ENCODE measurements around the gene H2AZ2.
"Not testable (repeated sequence)": the region's sequence is repeated elsewhere in the genome, so short reads cannot be mapped to it uniquely, and the experiment has no call there.

The H2AZ2 gene

DNA sequence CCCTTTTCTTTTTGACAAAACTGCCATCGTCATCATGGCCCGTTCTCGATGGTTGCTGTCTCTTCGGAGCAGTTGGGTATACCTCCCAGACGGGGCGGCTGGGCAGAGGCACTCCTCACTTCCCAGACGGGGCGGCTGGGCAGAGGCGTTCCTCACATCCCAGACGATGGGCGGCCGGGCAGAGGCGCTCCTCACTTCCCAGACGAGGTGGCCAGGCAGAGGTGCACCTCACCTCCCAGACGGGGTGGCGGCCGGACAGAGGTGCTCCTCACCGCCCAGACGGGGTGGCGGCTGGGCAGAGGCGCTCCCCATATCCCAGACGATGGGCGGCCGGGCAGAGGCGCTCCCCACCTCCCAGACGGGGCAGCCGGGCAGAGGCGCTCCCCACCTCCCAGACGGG, 22.9 kb upstream of the H2AZ2 start:
- not testable (repeated sequence) for H3K4me3 ChIP-seq (ENCODE audit: low read depth, low read length); H3K27me3 ChIP-seq (ENCODE audit: control insufficient read depth, insufficient read depth, low read length); H3K9ac ChIP-seq (ENCODE audit: low read length); H3K36me3 ChIP-seq (ENCODE audit: control insufficient read depth, insufficient read depth, low read length); H3K27ac ChIP-seq (ENCODE audit: low read depth, low read length); H3K4me1 ChIP-seq (ENCODE audit: control insufficient read depth, insufficient read depth, low read length)
- peaks cover 22% of the 10 kb centered on the region for H3K9me3 ChIP-seq (ENCODE audit: control insufficient read depth, insufficient read depth, low read depth, low read length)

DNA sequence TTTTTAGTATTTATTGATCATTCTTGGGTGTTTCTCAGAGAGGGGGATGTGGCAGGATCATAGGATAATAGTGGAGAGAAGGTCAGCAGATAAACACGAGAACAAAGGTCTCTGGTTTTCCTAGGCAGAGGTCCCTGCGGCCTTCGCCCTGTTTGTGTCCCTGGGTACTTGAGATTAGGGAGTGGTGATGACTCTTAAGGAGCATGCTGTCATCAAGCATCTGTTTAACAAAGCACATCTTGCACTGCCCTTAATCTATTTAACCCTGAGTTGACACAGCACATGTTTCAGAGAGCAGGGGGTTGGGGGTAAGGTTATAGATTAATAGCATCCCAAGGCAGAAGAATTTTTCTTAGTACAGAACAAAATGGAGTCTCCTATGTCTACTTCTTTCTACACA, 22.4 kb upstream of the H2AZ2 start:
- H3K27me3 ChIP-seq (ENCODE audit: control insufficient read depth, insufficient read depth, low read length); H3K27ac ChIP-seq (ENCODE audit: low read depth, low read length): not testable (repeated sequence)
- H3K9me3 ChIP-seq (ENCODE audit: control insufficient read depth, insufficient read depth, low read depth, low read length) = peaks cover 22% of the 10 kb centered on the region

DNA sequence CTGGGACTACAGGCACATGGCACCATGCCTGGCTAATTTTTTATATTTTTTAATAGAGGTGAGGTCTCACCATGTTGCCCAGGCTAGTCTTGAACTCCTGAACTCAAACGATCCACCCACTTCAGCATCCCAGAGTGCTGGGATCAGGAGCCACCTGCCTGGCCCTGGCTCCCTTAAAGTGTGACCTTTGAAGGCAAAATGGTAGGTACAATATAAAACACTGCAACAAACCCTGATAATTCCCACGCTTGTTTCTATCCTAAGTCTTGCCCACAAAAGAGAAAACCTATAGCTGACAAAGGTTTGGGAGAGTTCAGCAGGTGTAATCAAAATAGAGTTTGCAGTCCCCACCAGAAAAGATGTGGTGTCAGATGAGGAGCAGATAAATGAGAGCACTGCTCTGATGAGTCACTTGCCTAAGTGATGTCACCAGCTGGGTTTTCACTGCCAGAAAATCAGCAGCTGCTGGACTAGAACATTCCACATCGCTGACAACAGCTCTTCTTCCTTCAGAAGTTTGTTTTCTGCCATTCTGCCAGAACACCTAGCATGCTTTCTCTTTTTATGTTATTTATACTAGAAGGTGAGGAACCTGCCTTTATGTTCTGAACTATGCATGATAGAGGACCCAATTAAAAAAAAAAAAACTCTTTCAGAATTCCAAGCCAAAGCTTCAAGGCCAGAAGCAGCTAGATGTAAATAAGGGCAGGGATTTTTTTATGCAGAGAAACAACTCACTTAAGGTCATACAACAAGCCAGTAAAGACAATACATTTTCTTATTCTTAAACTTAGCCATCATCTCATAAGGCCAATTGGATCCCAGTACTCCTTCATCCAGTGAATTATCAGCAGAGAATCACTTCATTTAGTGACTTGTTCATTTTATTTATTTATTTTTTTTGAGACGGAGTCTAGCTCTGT, 19.4 kb upstream of the H2AZ2 start:
- Histone ChIP-seq H3K27ac (ENCODE audit: low read depth, low read length) (no peak overlapping the region), H3K4me3 (ENCODE audit: low read depth, low read length) (no peak overlapping the region), H3K4me1 (ENCODE audit: control insufficient read depth, insufficient read depth, low read length) (no peaks in the 10 kb centered on the region), H3K36me3 (ENCODE audit: control insufficient read depth, insufficient read depth, low read length) (no peaks in the 10 kb centered on the region), H3K9me3 (ENCODE audit: control insufficient read depth, insufficient read depth, low read depth, low read length) (peaks cover 17% of the 10 kb centered on the region), H3K9ac (ENCODE audit: low read length) (no peak overlapping the region), H3K27me3 (ENCODE audit: control insufficient read depth, insufficient read depth, low read length) (no peaks in the 10 kb centered on the region; the same call in 1 of the 2 replicates)

More for the DNA sequence above, 22.4 kb upstream of the H2AZ2 start:
- not testable (repeated sequence) for H3K9ac ChIP-seq (ENCODE audit: low read length); H3K36me3 ChIP-seq (ENCODE audit: control insufficient read depth, insufficient read depth, low read length); H3K4me3 ChIP-seq (ENCODE audit: low read depth, low read length); H3K4me1 ChIP-seq (ENCODE audit: control insufficient read depth, insufficient read depth, low read length)

DNA sequence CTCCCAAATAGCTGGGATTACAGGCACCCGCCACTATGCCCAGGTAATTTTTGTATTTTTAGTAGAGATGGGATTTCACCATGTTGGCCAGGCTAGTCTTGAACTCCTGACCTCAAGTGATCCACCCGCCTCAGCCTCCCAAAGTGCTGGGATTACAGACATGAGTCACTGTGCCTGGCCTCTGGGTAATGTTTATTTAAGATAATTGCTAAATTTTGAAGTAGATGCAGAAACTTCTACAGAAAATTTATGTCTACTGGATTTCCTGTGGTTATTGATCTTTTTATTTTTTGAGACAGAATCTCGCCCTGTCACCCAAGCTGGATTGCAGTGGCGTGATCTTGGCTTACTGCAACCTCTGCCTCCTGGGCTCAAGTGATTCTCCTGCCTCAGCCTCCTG, 14.1 kb upstream of the H2AZ2 start:
- not testable (repeated sequence) for H3K27me3 ChIP-seq (ENCODE audit: control insufficient read depth, insufficient read depth, low read length); H3K9me3 ChIP-seq (ENCODE audit: control insufficient read depth, insufficient read depth, low read depth, low read length); H3K4me1 ChIP-seq (ENCODE audit: control insufficient read depth, insufficient read depth, low read length); H3K27ac ChIP-seq (ENCODE audit: low read depth, low read length); H3K4me3 ChIP-seq (ENCODE audit: low read depth, low read length); H3K9ac ChIP-seq (ENCODE audit: low read length); H3K36me3 ChIP-seq (ENCODE audit: control insufficient read depth, insufficient read depth, low read length)

GRCh38 chr7:44858161-44858560, 10.3 kb upstream of the H2AZ2 start:
- Histone ChIP-seq H3K27me3 (ENCODE audit: control insufficient read depth, insufficient read depth, low read length) (no peaks in the 10 kb centered on the region), H3K36me3 (ENCODE audit: control insufficient read depth, insufficient read depth, low read length) (no peaks in the 10 kb centered on the region), H3K27ac (ENCODE audit: low read depth, low read length) (no peak overlapping the region), H3K9me3 (ENCODE audit: control insufficient read depth, insufficient read depth, low read depth, low read length) (no peaks in the 10 kb centered on the region), H3K4me3 (ENCODE audit: low read depth, low read length) (no peak overlapping the region), H3K9ac (ENCODE audit: low read length) (no peak overlapping the region), H3K4me1 (ENCODE audit: control insufficient read depth, insufficient read depth, low read length) (no peaks in the 10 kb centered on the region)

GRCh38 chr7:44854644-44855364, 6.9 kb upstream of the H2AZ2 start:
- Histone ChIP-seq H3K36me3 (ENCODE audit: control insufficient read depth, insufficient read depth, low read length) (no peaks in the 10 kb centered on the region), H3K9me3 (ENCODE audit: control insufficient read depth, insufficient read depth, low read depth, low read length) (no peaks in the 10 kb centered on the region), H3K4me3 (ENCODE audit: low read depth, low read length) (no peak overlapping the region), H3K27me3 (ENCODE audit: control insufficient read depth, insufficient read depth, low read length) (no peaks in the 10 kb centered on the region), H3K4me1 (ENCODE audit: control insufficient read depth, insufficient read depth, low read length) (no peaks in the 10 kb centered on the region), H3K9ac (ENCODE audit: low read length) (no peak overlapping the region), H3K27ac (ENCODE audit: low read depth, low read length) (no peak overlapping the region)

GRCh38 chr7:44853391-44853790, 5.5 kb upstream of the H2AZ2 start:
- no peak overlapping the region for H3K27ac ChIP-seq (ENCODE audit: low read depth, low read length)

DNA sequence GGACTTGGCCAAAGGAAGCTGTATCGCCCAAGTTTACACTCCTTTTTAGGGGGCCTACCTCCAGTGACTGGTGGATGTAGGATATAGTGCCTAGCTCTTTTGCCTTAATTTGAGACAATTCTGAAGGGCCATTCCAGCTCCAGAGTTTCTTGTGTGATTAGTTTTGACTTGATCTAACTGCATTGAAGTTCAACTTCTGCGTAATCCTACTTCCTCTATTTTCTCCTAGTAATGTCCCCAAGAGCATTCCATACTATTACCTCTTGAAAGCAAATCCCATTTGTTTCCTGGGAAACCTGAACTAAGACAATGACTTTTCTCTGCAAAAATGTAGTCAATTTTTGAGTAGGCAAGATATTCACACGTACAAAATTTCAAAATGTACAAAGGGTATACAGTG, 4.7 kb upstream of the H2AZ2 start:
- Histone ChIP-seq H3K27ac (ENCODE audit: low read depth, low read length) (no peak overlapping the region), H3K9me3 (ENCODE audit: control insufficient read depth, insufficient read depth, low read depth, low read length) (no peaks in the 10 kb centered on the region), H3K36me3 (ENCODE audit: control insufficient read depth, insufficient read depth, low read length) (no peaks in the 10 kb centered on the region), H3K9ac (ENCODE audit: low read length) (no peak overlapping the region), H3K4me3 (ENCODE audit: low read depth, low read length) (no peak overlapping the region), H3K27me3 (ENCODE audit: control insufficient read depth, insufficient read depth, low read length) (no peaks in the 10 kb centered on the region), H3K4me1 (ENCODE audit: control insufficient read depth, insufficient read depth, low read length) (no peaks in the 10 kb centered on the region)

More at GRCh38 chr7:44853391-44853790, 5.5 kb upstream of the H2AZ2 start:
- Histone ChIP-seq H3K9ac (ENCODE audit: low read length) (no peak overlapping the region), H3K4me3 (ENCODE audit: low read depth, low read length) (no peak overlapping the region), H3K9me3 (ENCODE audit: control insufficient read depth, insufficient read depth, low read depth, low read length) (no peaks in the 10 kb centered on the region), H3K27me3 (ENCODE audit: control insufficient read depth, insufficient read depth, low read length) (no peaks in the 10 kb centered on the region), H3K4me1 (ENCODE audit: control insufficient read depth, insufficient read depth, low read length) (no peaks in the 10 kb centered on the region), H3K36me3 (ENCODE audit: control insufficient read depth, insufficient read depth, low read length) (no peaks in the 10 kb centered on the region)

DNA sequence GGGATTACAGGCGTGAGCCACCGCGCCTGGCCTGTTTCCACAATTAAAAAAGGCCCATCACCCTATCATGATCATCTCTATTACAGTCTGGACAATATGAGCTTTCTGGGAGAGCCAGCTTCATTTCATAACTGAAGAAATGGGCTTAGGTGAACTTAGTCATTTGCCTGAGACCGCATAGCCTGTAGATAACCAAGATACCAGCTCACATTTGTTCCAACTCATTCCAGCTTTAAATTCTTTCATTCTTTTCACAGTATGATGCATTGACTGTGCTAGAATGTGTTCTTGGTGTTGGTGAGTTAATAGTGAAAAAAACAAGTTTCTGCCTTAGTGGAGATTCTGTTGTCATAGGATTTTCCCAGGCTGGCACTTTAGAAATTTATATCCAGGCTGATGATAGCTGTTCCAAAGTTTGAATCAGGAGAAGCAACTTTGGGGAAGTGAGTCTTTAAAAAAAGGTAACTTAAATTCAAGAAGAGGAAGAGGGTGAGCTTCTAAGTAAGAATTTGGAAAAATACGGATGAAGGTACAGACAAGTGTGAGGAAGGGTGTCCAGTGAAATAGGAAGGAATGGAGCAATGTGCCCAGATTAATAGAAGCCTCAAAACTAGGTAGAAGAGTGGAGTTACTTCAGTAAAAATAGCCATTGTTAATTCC, 2.1 kb upstream of the H2AZ2 start:
- Histone ChIP-seq H3K9me3 (ENCODE audit: control insufficient read depth, insufficient read depth, low read depth, low read length) (no peaks in the 10 kb centered on the region), H3K4me1 (ENCODE audit: control insufficient read depth, insufficient read depth, low read length) (no peaks in the 10 kb centered on the region), H3K4me3 (ENCODE audit: low read depth, low read length) (no peak overlapping the region), H3K36me3 (ENCODE audit: control insufficient read depth, insufficient read depth, low read length) (no peaks in the 10 kb centered on the region), H3K27ac (ENCODE audit: low read depth, low read length) (no peak overlapping the region), H3K27me3 (ENCODE audit: control insufficient read depth, insufficient read depth, low read length) (no peaks in the 10 kb centered on the region), H3K9ac (ENCODE audit: low read length) (no peak overlapping the region)

- Histone ChIP-seq H3K27me3 (ENCODE audit: control insufficient read depth, insufficient read depth, low read length) (no peaks in the 10 kb centered on the region), H3K4me1 (ENCODE audit: control insufficient read depth, insufficient read depth, low read length) (no peaks in the 10 kb centered on the region), H3K4me3 (ENCODE audit: low read depth, low read length) (peak overlapping the region; percentile 68), H3K9ac (ENCODE audit: low read length) (peak overlapping the region; percentile 94), H3K27ac (ENCODE audit: low read depth, low read length) (no peak overlapping the region), H3K9me3 (ENCODE audit: control insufficient read depth, insufficient read depth, low read depth, low read length) (no peaks in the 10 kb centered on the region), H3K36me3 (ENCODE audit: control insufficient read depth, insufficient read depth, low read length) (no peaks in the 10 kb centered on the region)
Measured at GRCh38 chr7:44849259-44849884, 1.5 kb upstream of the H2AZ2 start.
